Measurements from ENCODE around the gene TPSD1.

DNA sequence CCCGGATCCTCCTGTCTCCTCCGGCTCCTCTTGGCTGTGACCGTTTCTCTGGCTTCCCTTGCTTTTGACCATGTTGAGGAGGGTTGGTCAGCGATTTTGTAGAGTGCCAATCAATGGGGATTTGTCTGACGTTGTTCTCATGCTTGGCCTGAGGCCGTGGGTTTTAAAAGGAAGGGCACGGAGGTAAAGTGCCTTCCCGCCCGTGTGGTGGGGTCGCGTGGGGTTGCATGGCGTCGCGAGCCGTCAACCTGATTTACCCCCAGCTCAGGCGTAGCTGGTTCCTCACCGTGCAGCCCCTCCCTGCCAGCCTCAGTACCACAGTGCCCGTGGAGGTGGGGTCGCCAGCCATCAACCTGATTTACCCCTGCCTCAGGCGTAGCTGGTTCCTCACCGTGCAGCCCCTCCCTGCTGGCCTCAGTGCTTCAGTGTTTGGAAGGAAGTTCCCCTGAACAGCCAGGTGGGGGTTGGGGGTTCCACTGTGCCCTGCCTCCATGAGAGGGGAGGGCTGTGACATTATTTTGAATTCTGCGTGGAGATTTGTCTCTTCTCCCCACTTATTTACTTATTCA, 10.3 kb upstream of the TPSD1 start:
- TF ChIP-seq, protein P1, sequence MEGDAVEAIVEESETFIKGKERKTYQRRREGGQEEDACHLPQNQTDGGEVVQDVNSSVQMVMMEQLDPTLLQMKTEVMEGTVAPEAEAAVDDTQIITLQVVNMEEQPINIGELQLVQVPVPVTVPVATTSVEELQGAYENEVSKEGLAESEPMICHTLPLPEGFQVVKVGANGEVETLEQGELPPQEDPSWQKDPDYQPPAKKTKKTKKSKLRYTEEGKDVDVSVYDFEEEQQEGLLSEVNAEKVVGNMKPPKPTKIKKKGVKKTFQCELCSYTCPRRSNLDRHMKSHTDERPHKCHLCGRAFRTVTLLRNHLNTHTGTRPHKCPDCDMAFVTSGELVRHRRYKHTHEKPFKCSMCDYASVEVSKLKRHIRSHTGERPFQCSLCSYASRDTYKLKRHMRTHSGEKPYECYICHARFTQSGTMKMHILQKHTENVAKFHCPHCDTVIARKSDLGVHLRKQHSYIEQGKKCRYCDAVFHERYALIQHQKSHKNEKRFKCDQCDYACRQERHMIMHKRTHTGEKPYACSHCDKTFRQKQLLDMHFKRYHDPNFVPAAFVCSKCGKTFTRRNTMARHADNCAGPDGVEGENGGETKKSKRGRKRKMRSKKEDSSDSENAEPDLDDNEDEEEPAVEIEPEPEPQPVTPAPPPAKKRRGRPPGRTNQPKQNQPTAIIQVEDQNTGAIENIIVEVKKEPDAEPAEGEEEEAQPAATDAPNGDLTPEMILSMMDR (IDR thresholded peaks at IDR 0.05), result no peak
- no peak for TF ChIP-seq ZFX (IDR thresholded peaks at IDR 0.05; ENCODE audit: borderline replicate concordance)

All from 22Rv1 (cell line).